Activated T-cell treated with anti-CD3 and anti-CD28 coated beads, Interleukin-2, amount 50 U/mL, for 1 hour (primary cell): Measurements from ENCODE around the gene RELN.

Experiments
- DNase-seq: peaks from one replicate; pipeline ENCODE4 v3.0.0-alpha.2; 2020

RELN gene

DNA sequence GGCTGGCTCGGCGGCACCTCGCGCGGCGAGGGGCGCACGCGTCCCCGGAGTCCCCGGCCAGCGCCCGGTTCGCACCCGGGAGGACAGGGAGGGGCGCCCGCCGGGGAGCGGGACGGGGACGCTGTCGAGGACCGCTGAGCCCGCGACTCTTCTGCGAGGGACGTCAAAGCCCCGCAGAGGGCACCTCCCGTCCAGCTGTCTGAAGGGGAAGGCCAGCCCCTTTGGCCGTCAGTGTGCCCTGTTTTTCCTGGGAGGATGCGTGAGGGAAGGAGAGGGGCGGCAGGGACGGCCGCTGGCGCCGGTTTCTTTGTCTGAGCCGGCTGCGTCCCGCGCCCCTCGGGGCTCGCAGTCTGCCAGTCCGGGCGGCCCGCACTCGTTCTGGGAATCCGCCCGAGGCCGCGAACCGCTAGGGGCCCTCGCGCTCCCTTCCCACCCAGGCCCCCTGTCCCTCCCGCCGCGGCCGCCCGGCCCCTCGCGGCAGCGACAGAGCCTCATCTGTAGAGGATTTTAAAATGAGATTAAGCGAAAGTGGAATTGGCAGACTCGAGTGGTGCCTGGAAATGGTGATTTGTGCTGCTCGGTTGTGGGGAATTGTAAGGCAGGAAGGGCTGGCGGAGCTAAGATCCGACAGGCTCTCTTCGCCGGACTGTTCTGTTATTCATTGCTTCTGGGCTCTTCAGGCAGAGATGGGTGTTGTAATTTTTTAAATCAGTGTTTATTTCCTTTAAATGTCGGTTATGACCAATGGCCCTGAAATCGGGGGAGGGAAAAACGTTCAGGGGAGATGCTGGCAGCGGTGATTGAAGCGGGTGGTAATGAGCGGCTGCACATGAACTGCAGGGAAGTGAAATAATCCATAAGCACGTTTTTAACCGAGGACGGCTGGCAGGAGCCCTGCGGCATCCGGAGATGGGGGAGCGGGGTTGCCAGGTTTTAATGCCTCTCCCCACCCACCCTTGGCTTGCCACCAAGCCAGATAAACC, 618 bp upstream of the RELN start:
- no peak for DNase-seq

DNA sequence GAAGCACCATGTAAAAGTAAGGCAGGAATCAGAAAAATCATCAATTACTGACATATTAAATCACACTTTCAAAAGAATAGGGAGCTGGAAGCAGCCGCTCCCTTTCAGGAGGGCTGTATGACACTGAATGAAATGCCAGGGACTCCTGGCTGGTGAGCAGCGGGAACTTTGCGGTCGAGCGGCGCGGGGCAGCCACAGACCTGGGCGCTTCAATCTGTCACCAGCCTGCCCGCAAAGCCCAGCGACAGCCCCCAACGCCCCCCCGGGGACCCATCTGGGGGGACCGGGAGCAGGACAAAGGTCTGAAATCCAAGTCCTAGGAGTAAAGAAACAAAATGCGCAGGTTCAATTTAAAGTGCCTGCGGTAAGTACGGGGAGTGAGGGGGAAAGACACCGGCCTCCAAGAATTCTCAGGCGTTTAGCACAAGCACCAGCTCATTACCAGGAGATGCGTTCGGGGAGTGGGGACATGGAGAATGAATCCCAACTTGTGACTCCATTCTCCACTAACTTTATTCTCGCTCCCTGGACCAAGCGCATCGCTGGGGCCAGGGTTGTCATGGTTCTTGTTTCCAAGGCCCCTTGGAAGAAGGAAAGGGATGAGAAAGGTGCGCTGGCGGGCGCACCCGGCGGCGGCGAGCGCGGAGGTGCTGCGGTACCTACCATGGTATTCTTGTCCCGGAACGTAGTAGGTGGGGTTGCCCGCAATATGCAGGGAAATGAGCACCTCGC, 824 bp downstream of the RELN start:
- DNase-seq, result no peak

DNA sequence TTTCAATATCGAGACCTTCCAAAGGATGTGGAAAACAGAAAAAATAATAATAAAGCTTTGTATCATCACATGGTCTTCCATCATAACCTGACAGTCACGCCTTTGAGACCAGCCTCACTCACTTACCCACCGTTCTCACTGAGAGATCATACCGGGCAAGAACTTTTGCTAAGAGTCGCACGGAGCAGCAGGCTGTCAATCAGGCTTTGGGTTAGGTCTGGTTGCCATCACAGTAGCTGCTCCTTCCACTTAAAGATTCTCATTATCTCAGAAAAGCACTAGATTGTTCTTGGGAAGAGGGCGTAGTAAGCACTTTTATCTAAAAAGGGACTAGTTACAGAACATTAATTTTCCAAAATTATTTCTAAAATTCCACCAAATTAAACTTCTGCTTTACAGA, 2.0 kb downstream of the RELN start:
- no peak for DNase-seq

DNA sequence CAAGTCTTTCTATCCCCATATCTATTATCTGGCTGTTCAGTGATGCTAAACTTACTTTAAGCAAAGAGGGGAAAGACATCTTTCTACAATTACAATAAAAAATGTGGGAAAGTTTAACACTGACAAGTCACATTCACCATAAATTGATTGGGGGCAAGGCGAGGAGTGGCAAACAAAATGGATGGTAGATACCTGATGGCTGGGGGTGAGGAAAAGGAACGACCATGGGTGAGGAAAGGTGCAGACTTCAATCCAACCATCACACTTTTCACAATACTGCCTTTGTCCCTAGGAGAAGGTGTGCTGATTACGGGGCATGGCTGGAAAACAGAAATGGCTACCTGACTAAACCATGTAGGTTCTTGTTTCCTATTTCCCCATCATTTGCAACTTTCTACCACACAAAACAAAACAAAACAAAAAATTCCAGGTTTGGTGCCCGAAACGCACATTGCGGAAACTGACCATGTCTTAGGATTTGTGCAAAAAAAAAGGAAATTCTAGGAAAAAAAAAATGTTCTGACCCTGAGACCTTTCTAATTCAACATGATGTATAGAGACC, 3.8 kb downstream of the RELN start:
- no peak for DNase-seq

DNA sequence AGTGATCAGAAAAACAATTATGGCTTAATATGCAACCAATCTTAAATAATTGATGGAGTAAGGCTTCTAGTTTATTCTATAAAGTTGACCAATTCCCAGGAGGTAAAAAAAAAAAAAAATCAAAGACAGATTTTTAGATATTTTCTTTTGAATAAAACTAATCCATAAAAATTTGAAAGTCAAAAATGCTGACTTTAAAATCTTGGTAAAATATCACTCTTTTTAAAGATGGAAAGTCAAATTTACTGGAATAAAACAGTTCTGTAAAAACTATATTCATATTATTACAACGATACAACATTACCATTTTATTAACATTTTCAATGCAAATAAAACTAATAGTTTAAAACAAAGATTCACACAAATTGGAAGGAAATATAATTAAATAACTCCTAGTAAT, 5.4 kb downstream of the RELN start:
- DNase-seq, result no peak

DNA sequence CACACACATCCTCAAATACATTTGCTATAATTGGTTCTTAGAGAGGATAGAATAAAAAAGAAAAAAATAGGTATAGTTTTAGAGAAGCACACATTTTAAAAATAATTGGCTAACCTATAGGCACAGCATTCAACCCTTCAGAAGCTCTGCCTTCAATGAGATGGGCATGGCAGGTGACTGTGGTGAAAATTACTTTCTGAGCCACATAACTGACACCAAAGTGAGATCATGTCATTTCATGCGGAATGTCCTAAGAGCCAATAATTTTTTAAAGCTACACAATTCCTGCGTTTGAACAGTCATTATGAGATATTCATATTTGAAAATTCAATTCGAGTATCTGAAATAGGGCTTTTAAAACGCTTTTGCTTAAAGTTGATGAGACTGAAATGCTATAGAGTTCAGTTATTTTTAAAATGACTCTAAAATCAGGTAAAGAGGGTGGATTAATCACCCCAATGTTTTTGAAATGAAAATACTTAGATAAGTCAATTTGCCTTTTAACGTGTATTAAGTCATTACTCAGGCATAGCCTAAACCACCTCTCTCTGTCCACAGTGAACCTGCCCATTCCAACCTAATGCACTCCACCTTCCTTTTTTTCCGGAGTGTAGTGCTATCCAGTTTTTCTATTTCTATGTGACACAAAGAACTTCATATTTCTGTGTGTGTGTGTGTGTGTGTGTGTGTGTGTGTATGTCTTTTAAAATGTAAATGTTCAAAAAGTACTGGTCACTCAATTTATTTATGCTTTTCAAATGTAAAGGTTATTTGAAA, 6.1 kb downstream of the RELN start:
- DNase-seq, result no peak

DNA sequence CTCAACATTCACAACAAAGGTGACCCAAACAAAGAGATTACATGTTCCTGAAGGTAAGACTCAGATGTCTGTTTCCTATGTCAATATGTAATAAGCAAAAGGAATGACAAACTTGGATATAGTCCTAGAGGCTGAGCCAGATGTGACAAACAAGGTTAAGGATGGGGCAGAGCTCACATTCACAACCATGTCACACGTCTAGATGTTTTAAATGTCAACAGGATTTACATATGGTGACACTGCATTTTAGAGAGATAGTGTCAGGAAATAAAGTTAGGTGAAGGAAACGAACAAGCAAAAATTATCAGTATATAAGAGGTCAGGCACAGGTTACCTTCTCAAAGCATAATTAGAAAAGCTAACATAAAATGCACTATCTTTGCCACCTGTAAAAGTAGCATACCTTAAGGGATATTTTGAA, 8.4 kb downstream of the RELN start:
- no peak for DNase-seq

DNA sequence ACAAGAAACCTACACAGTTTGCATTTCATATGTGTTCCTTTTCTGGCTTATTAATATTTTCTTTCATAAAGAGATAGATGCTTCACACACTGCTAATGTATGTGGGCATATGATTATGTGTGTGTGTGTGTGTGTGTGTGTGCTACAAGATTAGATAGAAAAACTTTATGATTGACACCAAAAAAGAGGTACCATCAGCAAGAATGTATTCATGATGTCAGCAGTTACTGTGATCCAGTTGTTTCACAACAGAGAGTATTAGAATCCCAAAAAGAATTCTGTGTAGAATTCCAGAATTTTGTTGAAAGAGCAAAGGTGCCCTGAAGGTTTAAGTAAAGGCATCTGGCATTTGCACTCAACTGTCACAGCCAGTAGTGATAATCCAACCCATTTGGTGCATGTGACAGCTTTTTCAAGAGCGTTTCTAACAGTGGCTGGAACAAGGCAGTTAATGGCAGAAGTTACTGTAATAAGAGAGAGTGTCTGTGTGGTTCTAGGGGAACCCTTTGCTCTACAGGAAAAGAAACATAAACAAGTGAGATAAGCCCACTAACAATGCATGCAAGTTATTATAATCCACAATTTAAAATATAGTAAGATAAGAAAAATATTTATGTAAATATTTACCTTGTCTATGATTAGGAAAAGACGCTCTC, 16.6 kb downstream of the RELN start:
- DNase-seq, result no peak

DNA sequence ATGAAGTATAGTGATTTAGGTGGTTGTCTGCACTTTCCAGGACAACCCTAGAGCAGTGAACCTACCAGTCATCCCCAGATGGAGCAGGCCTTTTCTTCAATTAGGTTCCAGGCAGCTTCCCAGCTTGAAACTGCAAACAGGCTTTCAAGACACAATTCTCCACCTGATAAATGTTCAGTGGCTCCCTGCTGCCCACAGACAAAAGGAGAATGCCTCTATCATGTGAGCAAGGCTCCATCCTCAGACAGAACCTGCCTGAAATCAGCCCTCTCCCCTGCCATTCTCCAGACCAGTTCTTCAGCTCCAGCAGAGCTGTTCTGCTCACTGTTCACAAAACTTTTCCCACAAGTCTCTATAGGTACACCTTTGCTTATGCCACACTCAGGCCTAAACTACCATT, 22.1 kb downstream of the RELN start:
- no peak for DNase-seq

DNA sequence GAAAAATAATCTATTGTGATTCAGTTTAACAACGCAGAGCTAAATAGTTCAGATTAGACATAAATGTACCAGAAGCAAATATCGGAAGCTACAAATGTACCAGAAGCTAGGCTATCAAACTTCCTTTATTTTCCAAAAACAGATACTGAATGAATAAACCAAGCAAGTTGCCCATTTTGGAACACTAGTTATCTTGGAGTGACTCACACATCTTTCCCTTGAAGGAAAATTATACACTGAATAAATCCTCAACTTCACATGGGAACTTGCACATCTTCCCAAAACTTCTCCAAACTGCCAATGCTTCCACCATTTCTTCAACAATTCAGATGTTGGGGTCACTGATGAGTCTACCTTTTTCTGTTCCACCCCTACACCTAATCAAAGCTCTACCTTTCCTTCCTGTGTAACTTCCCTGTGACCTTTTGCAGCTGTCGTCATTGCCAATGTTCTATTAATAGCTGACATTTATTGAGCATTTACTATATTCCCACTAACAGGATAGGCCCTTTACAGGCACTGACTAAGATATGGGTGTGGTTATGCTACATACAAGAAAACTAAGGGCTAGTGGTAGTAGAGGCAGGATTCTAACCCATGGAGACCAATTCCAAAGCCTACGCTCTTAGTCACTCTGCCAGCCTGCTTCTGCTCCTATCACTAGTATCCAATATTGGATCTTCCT, 22.7 kb downstream of the RELN start:
- DNase-seq, result no peak

DNA sequence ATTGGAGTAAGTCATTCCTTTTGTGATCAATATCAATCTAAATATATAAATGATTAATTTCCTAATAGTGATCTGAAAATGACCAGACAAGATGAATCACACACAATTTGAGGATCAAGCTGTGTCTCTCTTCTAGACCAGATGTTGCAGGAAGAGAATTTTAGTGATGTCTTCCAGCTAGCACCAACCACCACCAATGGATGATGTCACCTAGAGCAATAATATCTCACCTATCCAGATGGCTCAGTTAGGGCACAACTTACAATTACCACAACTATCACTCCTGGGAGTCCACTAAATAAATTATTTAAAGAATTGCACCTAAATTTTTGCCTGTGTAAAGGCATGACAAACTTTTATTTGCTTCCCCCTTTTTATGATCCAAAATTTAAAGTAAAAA, 25.2 kb downstream of the RELN start:
- DNase-seq, result no peak

DNA sequence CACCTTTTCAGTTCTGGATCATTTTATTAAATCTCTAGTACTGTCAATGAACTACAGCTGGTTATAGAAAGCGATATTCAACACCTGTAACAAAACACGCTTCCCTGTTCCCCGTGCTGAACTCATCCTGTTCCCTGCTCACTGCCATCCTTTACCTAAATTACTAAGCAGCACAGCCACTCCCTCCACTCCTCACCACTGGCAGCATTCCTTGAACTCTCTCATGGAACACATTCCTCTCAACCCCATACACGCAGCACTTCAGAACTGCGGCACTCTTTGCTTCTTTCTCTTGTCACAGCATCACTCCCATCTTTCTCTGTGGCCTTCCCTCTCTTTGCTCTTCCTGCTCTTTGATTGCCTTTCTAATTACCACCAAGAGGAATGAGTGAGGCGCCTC, 27.4 kb downstream of the RELN start:
- no peak for DNase-seq

DNA sequence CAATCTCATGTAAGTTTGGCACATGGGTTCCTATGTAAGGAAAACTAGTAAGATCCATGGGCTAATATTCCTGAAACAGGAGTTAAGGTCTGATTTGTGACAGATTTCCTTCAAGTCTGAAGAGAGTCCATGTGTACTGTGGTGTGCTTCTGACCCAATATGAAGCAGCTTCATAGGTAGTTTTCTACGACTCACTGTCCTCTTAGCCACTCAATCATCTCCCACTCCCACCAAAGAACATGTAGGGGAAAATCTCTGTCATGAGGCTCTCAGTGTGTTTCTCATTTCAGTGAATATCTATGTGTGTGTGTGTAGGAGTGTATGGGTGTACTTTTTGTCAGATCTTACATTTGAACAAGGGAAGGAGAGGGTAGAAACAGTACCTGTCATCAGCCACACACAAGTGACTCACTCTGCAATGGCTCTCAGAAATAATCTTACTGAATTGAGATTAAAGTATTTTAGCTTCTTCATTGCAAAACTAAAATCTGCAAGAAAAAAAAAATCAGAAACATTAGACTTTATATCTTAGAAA, 31.1 kb downstream of the RELN start:
- no peak for DNase-seq

DNA sequence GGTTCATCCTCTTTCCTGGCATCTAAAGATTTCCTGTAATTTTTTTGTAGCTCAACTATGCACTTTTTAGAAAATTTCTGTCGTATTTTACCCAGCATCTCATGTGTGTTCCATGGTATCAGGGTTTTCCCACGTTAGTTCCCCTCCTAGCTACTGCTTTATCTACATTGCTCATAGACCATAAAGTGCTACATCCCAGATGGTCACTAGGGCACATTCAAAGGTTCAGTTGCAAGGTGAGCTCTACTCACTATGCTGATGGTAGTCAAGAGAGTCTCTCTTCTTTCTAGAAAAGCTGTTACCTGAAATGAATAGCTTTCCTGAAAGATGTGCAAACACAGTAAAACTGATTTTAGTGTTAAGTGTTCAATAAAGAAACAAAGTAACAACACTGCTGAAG, 33.5 kb downstream of the RELN start:
- DNase-seq, result no peak

DNA sequence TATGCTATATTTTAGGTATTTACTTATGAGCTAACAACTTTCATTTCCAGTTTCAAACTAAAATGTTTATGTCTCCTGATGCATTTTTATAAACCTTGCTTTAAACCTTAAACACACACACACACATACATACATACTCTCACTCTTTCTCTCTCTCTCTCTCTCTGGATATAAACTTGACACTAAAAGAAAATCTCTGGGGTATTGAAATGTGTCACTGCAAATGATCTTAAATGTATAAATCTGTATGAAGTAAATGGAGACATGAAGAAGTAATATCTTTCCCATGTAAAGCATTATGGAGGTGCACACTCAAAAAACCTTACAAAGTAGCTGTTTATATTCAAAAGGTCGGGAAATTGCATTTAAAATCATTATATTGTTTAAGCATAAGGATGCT, 37.0 kb downstream of the RELN start:
- DNase-seq, result no peak

DNA sequence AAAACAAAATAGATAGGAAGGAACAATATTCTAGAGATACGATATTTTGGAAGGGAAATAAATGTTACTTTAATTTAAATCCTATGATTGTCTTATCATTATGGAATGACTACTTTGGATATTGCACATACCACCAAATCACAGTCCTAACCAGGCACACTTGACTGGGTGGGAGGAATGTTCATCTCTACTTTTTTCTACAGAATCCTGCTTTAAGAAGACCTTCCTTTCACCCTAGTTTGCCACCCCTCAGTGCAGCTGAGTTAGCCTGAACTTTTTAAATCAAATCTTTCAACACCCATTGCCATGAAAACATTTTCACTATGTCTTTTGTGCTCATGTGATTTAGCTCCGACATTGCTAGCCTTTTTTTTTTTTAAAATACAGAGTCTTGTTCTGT, 38.1 kb downstream of the RELN start:
- no peak for DNase-seq

DNA sequence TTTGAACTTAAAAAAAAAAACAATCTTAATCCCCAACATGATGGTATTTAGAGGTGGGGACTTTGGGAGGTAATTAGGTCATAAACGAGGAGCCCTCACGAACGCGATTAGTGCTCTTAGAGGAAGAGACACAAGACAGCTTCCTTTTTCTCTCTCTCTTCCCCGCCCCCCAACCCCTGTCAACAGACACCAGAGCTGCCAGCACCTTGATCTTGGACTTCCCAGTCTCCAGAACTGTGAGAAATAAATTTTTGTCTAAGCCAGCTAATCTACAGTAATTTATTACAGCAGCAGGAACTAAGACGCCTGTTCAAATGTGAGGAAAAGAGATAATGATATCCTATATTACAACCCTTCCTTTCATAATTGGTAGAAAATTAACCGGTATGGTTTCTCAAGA, 40.1 kb downstream of the RELN start:
- no peak for DNase-seq

DNA sequence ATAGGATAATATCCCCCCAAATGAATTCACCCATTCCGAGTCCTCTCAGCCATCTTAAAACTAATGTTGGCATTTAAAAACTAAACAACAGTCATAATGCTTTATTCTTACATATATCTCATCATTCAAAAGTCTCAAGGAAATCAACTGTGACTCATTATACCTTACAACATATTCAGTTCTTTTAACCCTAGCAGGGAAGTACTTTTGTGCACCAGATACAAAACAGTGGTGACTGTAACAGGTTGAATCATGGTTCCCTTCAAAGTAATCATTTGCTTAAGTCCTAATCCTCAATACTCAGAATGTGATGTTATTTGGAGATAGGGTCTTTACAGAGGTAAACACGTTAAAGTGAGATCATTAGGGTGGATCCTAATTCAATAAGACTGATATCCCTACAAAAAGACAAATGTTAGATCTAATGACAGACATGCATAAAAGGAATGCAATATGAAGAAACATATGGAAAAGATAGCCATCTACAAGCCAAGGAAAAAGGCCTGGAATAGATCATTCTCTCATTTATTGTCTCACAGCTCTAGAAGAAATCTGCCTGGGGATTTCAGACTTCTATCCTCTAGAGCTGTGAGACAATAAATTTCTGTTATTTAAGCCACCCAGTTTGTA, 42.3 kb downstream of the RELN start:
- no peak for DNase-seq

DNA sequence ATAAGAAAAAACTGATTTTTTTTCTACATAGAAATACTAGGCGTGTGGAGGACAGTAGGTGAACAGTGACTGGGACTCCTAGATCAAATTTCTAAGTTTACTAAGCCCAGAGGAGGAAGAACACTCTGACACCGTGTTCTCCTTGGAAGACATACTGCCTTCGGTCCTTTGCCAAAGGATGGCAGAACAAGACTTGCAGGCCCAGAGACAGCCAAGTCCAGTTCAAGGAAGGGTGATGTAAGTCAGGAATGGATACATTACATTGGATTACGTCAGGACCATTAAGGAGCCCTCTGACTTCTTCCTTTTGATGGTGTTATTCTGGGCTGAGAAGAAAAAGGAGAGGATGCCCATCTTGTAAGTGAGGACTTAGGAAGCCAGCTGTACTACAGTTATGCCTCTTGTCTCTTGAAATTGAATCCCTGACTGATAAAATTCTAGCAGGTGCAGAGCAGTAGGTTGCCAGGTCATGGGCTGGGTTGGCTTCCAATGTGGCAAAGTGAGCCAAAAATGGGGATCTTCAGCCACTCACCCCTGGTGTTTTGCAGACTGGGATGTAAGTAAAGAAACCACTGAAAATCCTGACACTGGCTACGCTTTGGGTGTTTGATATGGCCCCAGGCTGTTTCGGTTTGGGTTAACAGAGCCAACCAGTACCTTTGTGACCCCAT, 45.1 kb downstream of the RELN start:
- DNase-seq, result no peak

DNA sequence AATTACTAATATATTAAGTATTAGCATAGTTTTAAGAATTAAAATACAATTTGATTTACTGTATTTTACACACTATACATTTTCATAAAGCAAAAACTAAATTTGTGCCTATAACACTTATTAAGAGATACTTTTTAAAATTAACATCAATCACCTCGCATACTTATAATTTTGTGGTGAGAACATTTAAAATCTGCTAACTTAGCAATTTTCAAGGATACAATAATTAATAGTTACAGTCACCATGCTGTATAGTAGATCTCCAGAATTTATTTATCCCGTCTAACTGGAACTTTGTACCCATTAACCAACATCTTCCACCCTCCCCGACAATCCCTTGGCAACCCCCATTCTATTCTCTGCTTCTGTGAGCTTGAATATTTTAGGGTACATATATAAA, 47.5 kb downstream of the RELN start:
- DNase-seq, result no peak
